Gastrocnemius medialis (tissue), 4 donors: ENCODE results near the gene AP5S1.

ENCODE experiments used
- CTCF ChIP-seq, 5 experiments: fragments of 450-650 bp in 3 of 5; fragments of 200-600 bp in 2 of 5; sonication (generic) in 2 of 5; IDR thresholded peaks in 4 of 5; conservative IDR thresholded peaks in 1 of 5; 1 replicate in 4 of 5; 2 replicates in 1 of 5; pipeline ENCODE4 v1.5.1; 2016 to 2019; ENCODE audit warnings: antibody characterized with exemption in 5 of 5, mild to moderate bottlenecking in 3 of 5, moderate library complexity in 3 of 5
- POLR2A ChIP-seq, 2 donors: fragments of 450-650 bp; IDR thresholded peaks; one replicate each; pipeline ENCODE4 v1.6.1; 2017; ENCODE audit warnings: antibody characterized with exemption in 2 of 2, mild to moderate bottlenecking in 2 of 2, moderate library complexity in 2 of 2

DNA sequence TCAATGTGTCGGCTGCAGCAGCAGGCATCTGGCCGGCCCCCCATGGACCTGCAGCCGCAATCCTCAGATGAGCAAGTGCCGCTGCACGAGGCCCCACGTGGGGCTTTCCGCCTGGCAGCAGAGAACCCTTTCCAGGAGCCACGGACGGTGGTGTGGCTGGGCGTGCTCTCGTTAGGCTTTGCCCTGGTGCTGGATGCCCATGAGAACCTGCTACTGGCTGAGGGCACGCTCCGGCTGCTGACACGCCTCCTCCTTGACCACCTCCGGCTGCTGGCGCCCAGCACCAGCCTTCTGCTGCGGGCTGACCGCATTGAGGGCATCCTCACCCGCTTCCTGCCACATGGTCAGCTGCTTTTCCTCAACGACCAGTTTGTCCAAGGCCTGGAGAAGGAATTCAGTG lies 3.5 kb downstream of the AP5S1 start:
- no peak for TF ChIP-seq CTCF (IDR thresholded peaks at IDR 0.05 in 4 of 5, conservative IDR thresholded peaks at IDR 0.05 in 1 of 5)
- no peak for TF ChIP-seq POLR2A (IDR thresholded peaks at IDR 0.05)
